MM.1S (cell line): ENCODE results near the gene SPATA12.

Experiments used
- DNase-seq: peaks from one replicate; pipeline ENCODE4 v3.0.0-alpha.2; 2015
- H2AFZ ChIP-seq: fragments of 300-600 bp; sonication (generic); 2 replicates; pipeline ENCODE4 v1.6.0; 2016; ENCODE audit warnings: antibody characterized with exemption, low read length
- H3F3A ChIP-seq: fragments of 300-600 bp; sonication (generic); 2 replicates; pipeline ENCODE4 v1.6.1; 2016; ENCODE audit warnings: mild to moderate bottlenecking, antibody characterized with exemption, low read length, moderate library complexity, mixed read lengths; ENCODE audit not compliant: insufficient read depth
- H3K27ac ChIP-seq: fragments of 300-600 bp; sonication (generic); 2 replicates; pipeline ENCODE4 v1.5.1; 2016; ENCODE audit warnings: mild to moderate bottlenecking, low read length
- H3K27me3 ChIP-seq: fragments of 300-600 bp; sonication (generic); replicated peaks from 2 replicates; pipeline ENCODE4 v1.6.0; 2016; ENCODE audit warnings: low read length; ENCODE audit not compliant: insufficient read depth
- H3K36me3 ChIP-seq: fragments of 300-600 bp; sonication (generic); replicated peaks from 2 replicates; pipeline ENCODE4 v1.6.1; 2016; ENCODE audit warnings: mild to moderate bottlenecking, low read length, mixed read lengths; ENCODE audit not compliant: insufficient read depth
- H3K4me1 ChIP-seq: fragments of 300-600 bp; sonication (generic); 2 replicates; pipeline ENCODE4 v1.6.1; 2016; ENCODE audit warnings: low read length, mixed read lengths
- H3K4me2 ChIP-seq: fragments of 300-600 bp; sonication (generic); 2 replicates; pipeline ENCODE4 v1.6.0; 2016; ENCODE audit warnings: low read depth, low read length
- H3K4me3 ChIP-seq: fragments of 300-600 bp; sonication (generic); 2 replicates; pipeline ENCODE4 v1.5.1; 2016; ENCODE audit warnings: low read length, mixed read lengths
- H3K79me2 ChIP-seq: fragments of 300-600 bp; sonication (generic); 2 replicates; pipeline ENCODE4 v1.6.1; 2016; ENCODE audit warnings: mixed run types, low read length, mixed read lengths
- H3K9ac ChIP-seq: fragments of 300-600 bp; sonication (generic); 2 replicates; pipeline ENCODE4 v1.6.1; 2016; ENCODE audit warnings: low read length, mixed read lengths
- H3K9me2 ChIP-seq: fragments of 300-600 bp; sonication (generic); replicated peaks from 2 replicates; pipeline ENCODE4 v1.6.1; 2016; ENCODE audit warnings: mild to moderate bottlenecking, low read length, mixed read lengths; ENCODE audit not compliant: insufficient read depth
- H3K9me3 ChIP-seq: fragments of 300-600 bp; sonication (generic); replicated peaks from 2 replicates; pipeline ENCODE4 v1.6.1; 2016; ENCODE audit warnings: mild to moderate bottlenecking, low read length, mixed read lengths; ENCODE audit not compliant: insufficient read depth
- H4K20me1 ChIP-seq: fragments of 300-600 bp; sonication (generic); 2 replicates; pipeline ENCODE4 v1.6.1; 2016; ENCODE audit warnings: mild to moderate bottlenecking, low read length, moderate library complexity, mixed read lengths; ENCODE audit not compliant: insufficient read depth
- EZH2 ChIP-seq: fragments of 300-600 bp; sonication (generic); optimal IDR thresholded peaks from 2 replicates; pipeline ENCODE3; 2017; ENCODE audit warnings: low read depth, mild to moderate bottlenecking, antibody characterized with exemption, low read length, mixed read lengths
- EZH2phosphoT487 ChIP-seq: fragments of 300-600 bp; sonication (generic); IDR thresholded peaks from 2 replicates; pipeline ENCODE4 v1.6.1; 2018; ENCODE audit warnings: antibody characterized with exemption, low read length
- TF ChIP-seq, protein P1 (sequence below): fragments of 300-600 bp; sonication (generic); IDR thresholded peaks from 2 replicates; pipeline ENCODE4 v1.5.1; 2016; ENCODE audit warnings: antibody characterized with exemption, low read length, mixed read lengths

Gene SPATA12

GRCh38 chr3:57109437-57110199 lies 49.2 kb downstream of the SPATA12 start:
- DNase-seq = no peak
- H3K79me2 ChIP-seq = no peaks in the 10 kb centered on the region
- TF ChIP-seq EZH2phosphoT487 (no peak), EZH2 (no peak)
- TF ChIP-seq, protein P1, sequence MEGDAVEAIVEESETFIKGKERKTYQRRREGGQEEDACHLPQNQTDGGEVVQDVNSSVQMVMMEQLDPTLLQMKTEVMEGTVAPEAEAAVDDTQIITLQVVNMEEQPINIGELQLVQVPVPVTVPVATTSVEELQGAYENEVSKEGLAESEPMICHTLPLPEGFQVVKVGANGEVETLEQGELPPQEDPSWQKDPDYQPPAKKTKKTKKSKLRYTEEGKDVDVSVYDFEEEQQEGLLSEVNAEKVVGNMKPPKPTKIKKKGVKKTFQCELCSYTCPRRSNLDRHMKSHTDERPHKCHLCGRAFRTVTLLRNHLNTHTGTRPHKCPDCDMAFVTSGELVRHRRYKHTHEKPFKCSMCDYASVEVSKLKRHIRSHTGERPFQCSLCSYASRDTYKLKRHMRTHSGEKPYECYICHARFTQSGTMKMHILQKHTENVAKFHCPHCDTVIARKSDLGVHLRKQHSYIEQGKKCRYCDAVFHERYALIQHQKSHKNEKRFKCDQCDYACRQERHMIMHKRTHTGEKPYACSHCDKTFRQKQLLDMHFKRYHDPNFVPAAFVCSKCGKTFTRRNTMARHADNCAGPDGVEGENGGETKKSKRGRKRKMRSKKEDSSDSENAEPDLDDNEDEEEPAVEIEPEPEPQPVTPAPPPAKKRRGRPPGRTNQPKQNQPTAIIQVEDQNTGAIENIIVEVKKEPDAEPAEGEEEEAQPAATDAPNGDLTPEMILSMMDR = no peak
- no peaks in the 10 kb centered on the region for H3K4me1 ChIP-seq
- H4K20me1 ChIP-seq = no peaks in the 10 kb centered on the region
- H3K4me3 ChIP-seq = no peak overlapping the region
- H3K9me2 ChIP-seq = no peaks in the 10 kb centered on the region
- no peak overlapping the region for H2AFZ ChIP-seq
- no peak overlapping the region for H3K9ac ChIP-seq
- H3K27ac ChIP-seq = no peak overlapping the region
- H3K9me3 ChIP-seq = no peaks in the 10 kb centered on the region
- H3K27me3 ChIP-seq = no peaks in the 10 kb centered on the region
- H3K4me2 ChIP-seq = no peak overlapping the region
- H3F3A ChIP-seq = no peaks in the 10 kb centered on the region
- H3K36me3 ChIP-seq = no peaks in the 10 kb centered on the region

GRCh38 chr3:57110214-57110613 lies 49.8 kb downstream of the SPATA12 start:
- Histone ChIP-seq H3K79me2 (no peaks in the 10 kb centered on the region), H3K9me2 (no peaks in the 10 kb centered on the region), H3K4me1 (no peaks in the 10 kb centered on the region), H2AFZ (no peak overlapping the region), H3K4me3 (no peak overlapping the region), H3K9ac (no peak overlapping the region), H3F3A (no peaks in the 10 kb centered on the region), H3K4me2 (no peak overlapping the region), H3K27ac (no peak overlapping the region), H4K20me1 (no peaks in the 10 kb centered on the region), H3K9me3 (no peaks in the 10 kb centered on the region), H3K36me3 (no peaks in the 10 kb centered on the region), H3K27me3 (no peaks in the 10 kb centered on the region)
- TF ChIP-seq EZH2phosphoT487 = no peak
- TF ChIP-seq, protein P1 = no peak
- no peak for TF ChIP-seq EZH2
- DNase-seq = no peak

GRCh38 chr3:57110798-57111197 lies 50.3 kb downstream of the SPATA12 start:
- Histone ChIP-seq H3K4me1 (no peaks in the 10 kb centered on the region), H3K27me3 (no peaks in the 10 kb centered on the region), H3K9me3 (no peaks in the 10 kb centered on the region), H3K36me3 (no peaks in the 10 kb centered on the region), H4K20me1 (no peaks in the 10 kb centered on the region), H3K9me2 (no peaks in the 10 kb centered on the region), H3F3A (no peaks in the 10 kb centered on the region), H2AFZ (no peak overlapping the region), H3K79me2 (no peaks in the 10 kb centered on the region), H3K4me3 (no peak overlapping the region), H3K27ac (no peak overlapping the region), H3K4me2 (no peak overlapping the region), H3K9ac (no peak overlapping the region)
- TF ChIP-seq EZH2phosphoT487 = no peak
- no peak for TF ChIP-seq EZH2
- TF ChIP-seq, protein P1 = no peak
- no peak for DNase-seq
